AG04450 (cell line): ENCODE results near the gene GRAMD1C. TPM values are rescaled to one million over a fixed set of nuclear protein-coding genes. Genes with fewer than 3 reads are reported as not detected.

Experiments
- CTCF ChIA-PET: fragments of 300-600, 350-600 bp; formaldehyde crosslinking; extraction: SDS; loops from one replicate; lab custom pipeline; 2022; ENCODE audit warnings: antibody characterized with exemption, inconsistent platforms; lab: Charles Lee
- POLR2A ChIA-PET: fragments of 350-600 bp; formaldehyde crosslinking; extraction: SDS; loops from one replicate; lab custom pipeline; 2021; ENCODE audit warnings: antibody characterized with exemption, inconsistent platforms; lab: Yijun Ruan, JAX
- DNase-seq: peaks from one replicate; pipeline ENCODE4 v3.0.0-alpha.2; 2011; ENCODE audit warnings: low read depth, low spot score
- H3K27ac ChIP-seq: one replicate; pipeline ENCODE4 v1.5.1; 2012; ENCODE audit warnings: low read depth, low read length, control low read depth
- H3K27me3 ChIP-seq: one replicate; pipeline ENCODE4 v1.6.0; 2012; ENCODE audit warnings: low read length; ENCODE audit not compliant: control insufficient read depth, insufficient read depth
- H3K4me3 ChIP-seq: 2 replicates; pipeline ENCODE4 v1.5.1; 2011; ENCODE audit warnings: mild to moderate bottlenecking, low read depth, low read length, control low read depth
- H3K9me3 ChIP-seq: 2 replicates; pipeline ENCODE4 v1.5.1; 2012; ENCODE audit warnings: low read length; ENCODE audit not compliant: control insufficient read depth, insufficient read depth
- polyA plus RNA-seq: library from polyadenylated mRNA; depleted of rRNA; stranded (reverse); fragments of >200 nt; gene quantifications from 2 replicates; pipeline ENCODE4 v1.2.3, GENCODE V29; 2011
- TF ChIP-seq, protein P1 (sequence below): IDR thresholded peaks from 2 replicates; pipeline ENCODE4 v1.5.1; 2011; ENCODE audit warnings: low read depth, low read length, control low read depth, inconsistent platforms

GRAMD1C gene
- polyA plus RNA-seq, 1 experiment, result 4.2 TPM

DNA sequence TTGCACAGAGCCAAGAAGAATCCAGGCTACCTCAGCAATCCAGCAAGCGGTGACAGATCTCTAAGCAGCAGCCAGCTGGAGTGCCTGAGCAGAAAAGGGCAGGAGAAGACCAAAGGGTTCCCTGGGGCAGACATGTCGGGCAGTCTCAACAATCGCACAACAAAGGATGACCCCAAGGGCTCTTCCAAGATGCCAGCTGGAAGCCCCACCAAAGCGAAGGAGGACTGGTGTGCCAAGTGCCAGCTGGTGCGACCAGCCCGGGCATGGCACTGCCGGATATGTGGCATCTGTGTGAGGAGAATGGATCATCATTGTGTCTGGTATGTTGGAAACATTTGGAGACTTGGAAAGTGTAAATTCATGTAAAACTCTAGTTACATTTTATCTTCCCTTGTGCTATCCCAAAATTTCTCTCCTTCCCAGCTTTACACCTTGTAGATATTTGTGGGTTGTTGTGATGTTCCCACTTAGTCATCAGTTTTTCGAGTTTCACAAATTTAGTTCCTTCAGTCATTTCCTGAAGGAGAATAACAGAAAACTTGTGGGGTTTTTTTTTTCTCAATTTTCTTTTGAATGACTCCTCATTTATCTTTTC is 115.6 kb downstream of the GRAMD1C start:
- no peak overlapping the region for H3K4me3 ChIP-seq
- no peak overlapping the region for H3K27ac ChIP-seq
- no peaks in the 10 kb centered on the region; the same call in 1 of the 2 replicates for H3K9me3 ChIP-seq
- ChIA-PET CTCF (no interaction called here), POLR2A (no interaction called here)
- peaks cover 7% of the 10 kb centered on the region for H3K27me3 ChIP-seq
- TF ChIP-seq, protein P1, sequence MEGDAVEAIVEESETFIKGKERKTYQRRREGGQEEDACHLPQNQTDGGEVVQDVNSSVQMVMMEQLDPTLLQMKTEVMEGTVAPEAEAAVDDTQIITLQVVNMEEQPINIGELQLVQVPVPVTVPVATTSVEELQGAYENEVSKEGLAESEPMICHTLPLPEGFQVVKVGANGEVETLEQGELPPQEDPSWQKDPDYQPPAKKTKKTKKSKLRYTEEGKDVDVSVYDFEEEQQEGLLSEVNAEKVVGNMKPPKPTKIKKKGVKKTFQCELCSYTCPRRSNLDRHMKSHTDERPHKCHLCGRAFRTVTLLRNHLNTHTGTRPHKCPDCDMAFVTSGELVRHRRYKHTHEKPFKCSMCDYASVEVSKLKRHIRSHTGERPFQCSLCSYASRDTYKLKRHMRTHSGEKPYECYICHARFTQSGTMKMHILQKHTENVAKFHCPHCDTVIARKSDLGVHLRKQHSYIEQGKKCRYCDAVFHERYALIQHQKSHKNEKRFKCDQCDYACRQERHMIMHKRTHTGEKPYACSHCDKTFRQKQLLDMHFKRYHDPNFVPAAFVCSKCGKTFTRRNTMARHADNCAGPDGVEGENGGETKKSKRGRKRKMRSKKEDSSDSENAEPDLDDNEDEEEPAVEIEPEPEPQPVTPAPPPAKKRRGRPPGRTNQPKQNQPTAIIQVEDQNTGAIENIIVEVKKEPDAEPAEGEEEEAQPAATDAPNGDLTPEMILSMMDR, result no peak
- no peak for DNase-seq

DNA sequence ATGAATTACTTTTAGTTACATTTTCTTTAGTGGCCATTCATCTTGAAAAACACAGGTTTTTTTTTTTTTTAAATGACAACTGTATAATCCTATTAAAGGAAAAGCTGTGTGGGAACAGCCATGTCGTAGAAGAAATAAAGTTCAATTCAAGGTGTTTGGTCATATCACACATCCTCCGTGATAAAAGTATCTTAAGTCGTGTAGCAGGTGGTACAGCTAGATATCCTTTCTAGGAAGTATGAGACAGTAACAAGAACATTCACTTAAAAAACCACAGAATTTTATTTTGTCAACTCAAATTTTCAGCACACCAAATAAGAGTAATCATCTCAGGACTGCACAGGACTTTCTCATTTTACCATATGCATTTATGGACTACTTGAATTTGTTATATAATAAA is 125.3 kb downstream of the GRAMD1C start:
- no peaks in the 10 kb centered on the region for H3K9me3 ChIP-seq
- no peak overlapping the region for H3K27ac ChIP-seq
- no peaks in the 10 kb centered on the region for H3K27me3 ChIP-seq
- POLR2A ChIA-PET, result no interaction called here
- H3K4me3 ChIP-seq, result no peak overlapping the region
- no peak for DNase-seq
- CTCF ChIA-PET, result interaction anchor here (0.6 kb wide), 1 partner anchor 191 kb away, joined by 4 read pairs; no protein-coding TSS in a partner anchor
- TF ChIP-seq, protein P1, result no peak

DNA sequence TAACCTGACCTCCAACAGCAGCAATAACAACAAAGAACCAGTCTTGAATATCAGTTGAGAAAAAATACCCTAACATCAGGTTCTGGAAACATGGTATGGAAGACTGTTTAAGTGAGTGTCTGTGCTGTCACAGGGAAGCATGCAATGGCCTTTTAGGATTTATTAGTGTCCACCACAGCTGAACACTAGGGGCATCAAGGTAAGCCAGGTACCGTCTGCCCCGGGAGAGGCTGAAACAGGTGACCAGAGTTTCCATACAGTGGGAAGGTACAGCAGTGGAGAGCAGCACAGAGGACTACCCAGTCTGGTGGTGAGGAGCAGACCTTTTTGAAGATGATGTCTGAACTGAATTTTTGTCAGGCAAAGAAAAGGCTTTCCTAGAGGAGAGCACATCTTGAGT is 127.6 kb downstream of the GRAMD1C start:
- H3K27ac ChIP-seq, result no peak overlapping the region
- no peaks in the 10 kb centered on the region for H3K27me3 ChIP-seq
- CTCF ChIA-PET, result no interaction called here
- no peak for DNase-seq
- no peak overlapping the region for H3K4me3 ChIP-seq
- no peaks in the 10 kb centered on the region for H3K9me3 ChIP-seq
- POLR2A ChIA-PET, result no interaction called here
- TF ChIP-seq, protein P1, result no peak

DNA sequence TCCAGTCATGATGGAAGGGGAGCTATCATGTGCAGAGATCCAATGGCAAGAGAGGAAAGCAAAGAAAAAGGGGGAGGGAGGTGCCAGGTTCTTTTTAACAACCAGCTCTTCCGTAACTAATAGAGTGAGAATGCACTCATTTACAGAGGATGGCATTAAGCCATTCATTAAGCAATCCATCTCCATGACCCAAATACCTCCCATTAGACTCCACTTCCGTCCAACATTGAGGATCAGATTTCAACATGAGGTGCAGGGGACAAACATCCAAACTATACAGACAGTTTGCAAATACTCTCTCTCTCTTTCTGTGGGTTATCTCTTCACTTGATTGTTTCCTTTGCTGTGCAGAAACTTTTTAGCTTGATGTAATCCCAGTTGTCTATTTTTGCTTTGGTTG is 130.4 kb downstream of the GRAMD1C start:
- DNase-seq, result no peak
- H3K27me3 ChIP-seq, result no peaks in the 10 kb centered on the region
- no peaks in the 10 kb centered on the region for H3K9me3 ChIP-seq
- no peak overlapping the region for H3K4me3 ChIP-seq
- ChIA-PET CTCF (interaction anchor here (0.7 kb wide), 1 partner anchor 131 kb away, joined by 6 read pairs; the partner anchor contains the start of gene GRAMD1C), POLR2A (no interaction called here)
- no peak overlapping the region for H3K27ac ChIP-seq
- TF ChIP-seq, protein P1, result no peak

DNA sequence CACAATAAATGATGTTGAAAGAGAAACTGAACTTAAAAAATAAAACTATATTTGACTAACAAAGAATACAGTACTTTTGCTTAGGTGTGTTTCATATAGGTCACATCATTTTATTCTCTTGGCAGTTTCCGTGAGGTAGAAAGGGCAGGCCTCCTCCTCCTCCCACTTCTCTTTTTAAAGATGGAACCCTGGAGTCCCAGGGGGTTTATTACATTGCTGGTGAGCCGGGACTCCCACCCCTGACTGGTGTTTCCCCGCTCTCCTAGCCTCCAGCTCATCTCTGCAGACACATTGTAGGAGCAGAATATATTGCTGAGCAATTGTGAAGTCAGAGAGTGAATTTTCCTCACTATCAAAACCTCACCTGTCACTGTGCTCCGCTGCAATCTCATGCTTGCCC is 139.2 kb downstream of the GRAMD1C start:
- no peak for DNase-seq
- TF ChIP-seq, protein P1, result no peak
- ChIA-PET CTCF (no interaction called here), POLR2A (no interaction called here)
- no peak overlapping the region for H3K4me3 ChIP-seq
- no peaks in the 10 kb centered on the region; the same call in 1 of the 2 replicates for H3K9me3 ChIP-seq
- no peak overlapping the region for H3K27ac ChIP-seq
- no peaks in the 10 kb centered on the region for H3K27me3 ChIP-seq
